PC-3 (cell line): ENCODE results near the gene S100A5. TPM values are rescaled to one million over a fixed set of nuclear protein-coding genes. Genes with fewer than 3 reads are reported as not detected.
"Not testable (repeated sequence)": the region's sequence is repeated elsewhere in the genome, so short reads cannot be mapped to it uniquely, and the experiment has no call there.

ENCODE experiments used
- ATAC-seq: fragments of 200-7000 bp; cut with Tn5 transposase; 2 replicates; pipeline ENCODE4 v1.9.1; 2020; ENCODE audit warnings: mild to moderate bottlenecking, moderate library complexity
- BruUV-seq: library from RNA; stranded (reverse); fragments of 400-500 nt; replicated peaks from 2 replicates; lab custom pipeline; 2021; lab: Mats Ljungman, UMichigan
- CTCF ChIA-PET: fragments of 300-600 bp; sonication (Branson Sonifier 250); formaldehyde crosslinking; loops from one replicate; lab custom pipeline; 2022; ENCODE audit warnings: antibody characterized with exemption; lab: Charles Lee
- POLR2A ChIA-PET: fragments of 300-600 bp; sonication (Branson Sonifier 250); formaldehyde crosslinking; loops from one replicate; lab custom pipeline; 2022; ENCODE audit warnings: antibody characterized with exemption; ENCODE audit not compliant: unreplicated experiment; lab: Charles Lee
- DNase-seq: peaks from one replicate; pipeline ENCODE4 v3.0.0-alpha.2; 2015
- H2AFZ ChIP-seq: fragments of 300-600 bp; sonication (generic); 2 replicates; pipeline ENCODE4 v1.6.0; 2016; ENCODE audit warnings: antibody characterized with exemption, low read length
- H3F3A ChIP-seq: fragments of 300-600 bp; sonication (generic); one replicate; pipeline ENCODE4 v1.6.0; 2017; ENCODE audit warnings: antibody characterized with exemption, low read length, control low read depth, mild to moderate bottlenecking; ENCODE audit not compliant: unreplicated experiment
- H3K27ac ChIP-seq: fragments of 300-600 bp; sonication (generic); 2 replicates; pipeline ENCODE4 v1.5.1; 2016; ENCODE audit warnings: mild to moderate bottlenecking, low read length
- H3K27me3 ChIP-seq: fragments of 300-600 bp; sonication (generic); 2 replicates; pipeline ENCODE4 v1.6.1; 2016; ENCODE audit warnings: low read length, mixed read lengths
- H3K36me3 ChIP-seq: fragments of 300-600 bp; sonication (generic); 2 replicates; pipeline ENCODE4 v1.6.1; 2016; ENCODE audit warnings: low read depth, mixed run types, low read length, mixed read lengths
- H3K4me1 ChIP-seq: fragments of 300-600 bp; sonication (generic); 2 replicates; pipeline ENCODE4 v1.5.1; 2016; ENCODE audit warnings: low read length; ENCODE audit not compliant: insufficient read depth
- H3K4me2 ChIP-seq: fragments of 300-600 bp; sonication (generic); 2 replicates; pipeline ENCODE4 v1.6.0; 2016; ENCODE audit warnings: low read length
- H3K4me3 ChIP-seq: fragments of 300-600 bp; sonication (generic); 2 replicates; pipeline ENCODE4 v1.5.1; 2016; ENCODE audit warnings: mild to moderate bottlenecking, low read length, mixed read lengths
- H3K79me2 ChIP-seq: fragments of 300-600 bp; sonication (generic); 2 replicates; pipeline ENCODE4 v1.6.1; 2017; ENCODE audit warnings: low read length, mixed read lengths
- H3K9ac ChIP-seq: fragments of 300-600 bp; sonication (generic); 2 replicates; pipeline ENCODE4 v1.6.0; 2016; ENCODE audit warnings: mild to moderate bottlenecking, low read length
- H3K9me2 ChIP-seq: fragments of 300-600 bp; sonication (generic); replicated peaks from 2 replicates; pipeline ENCODE4 v1.6.1; 2016; ENCODE audit warnings: mixed run types, low read length, mixed read lengths
- H3K9me3 ChIP-seq: fragments of 300-600 bp; sonication (generic); 2 replicates; pipeline ENCODE4 v1.6.1; 2016; ENCODE audit warnings: low read length, mixed read lengths
- H4K20me1 ChIP-seq: fragments of 300-600 bp; sonication (generic); 2 replicates; pipeline ENCODE4 v1.6.1; 2016; ENCODE audit warnings: low read length, mixed read lengths
- CTCF ChIP-seq: fragments of 300-600 bp; sonication (generic); conservative IDR thresholded peaks from 2 replicates; pipeline ENCODE4 v1.5.1; 2017; ENCODE audit warnings: antibody characterized with exemption, low read depth, mild to moderate bottlenecking, low read length
- EZH2 ChIP-seq: fragments of 300-600 bp; sonication (generic); IDR thresholded peaks from one replicate; pipeline ENCODE4 v1.6.1; 2017; ENCODE audit warnings: antibody characterized with exemption, mild to moderate bottlenecking, low read length; ENCODE audit not compliant: unreplicated experiment
- EZH2phosphoT487 ChIP-seq: fragments of 300-600 bp; sonication (generic); IDR thresholded peaks from 2 replicates; pipeline ENCODE4 v1.6.1; 2018; ENCODE audit warnings: mild to moderate bottlenecking, antibody characterized with exemption, low read length, borderline replicate concordance
- intact Hi-C: fragments of 100-400 bp; cut with micrococcal nuclease; formaldehyde crosslinking; loops from 2 replicates; pipeline ENCODE4 v1.9.0; 2023
- total RNA-seq: library from RNA; depleted of rRNA; stranded (reverse); fragments of >200 nt; gene quantifications from 2 replicates; pipeline ENCODE4 v1.2.3, GENCODE V29; 2014

S100A5 gene
- total RNA-seq, 1 experiment from 2014 or later, result 6.3 TPM

GRCh38 chr1:153520818-153521476 lies 19.8 kb downstream of the S100A5 start:
- H3K4me3 ChIP-seq, result no peak overlapping the region
- no peaks in the 10 kb centered on the region for H3K27me3 ChIP-seq
- ChIA-PET POLR2A (interaction anchor here (0.6 to 0.7 kb wide), 2 partner anchors 14 to 60 kb away, joined by 3 to 4 read pairs; no protein-coding TSS in a partner anchor), CTCF (interaction anchor here (1.1 to 1.6 kb wide), 2 partner anchors 13 to 47 kb away, joined by 6 read pairs; no protein-coding TSS in a partner anchor)
- no peaks in the 10 kb centered on the region for H3K9me3 ChIP-seq
- H4K20me1 ChIP-seq, result no peaks in the 10 kb centered on the region
- peaks cover 18% of the 10 kb centered on the region for H3K4me1 ChIP-seq
- H3K9me2 ChIP-seq, result no peaks in the 10 kb centered on the region
- intact Hi-C loops, result no loop called here
- no peaks in the 10 kb centered on the region for H3K79me2 ChIP-seq
- H3K9ac ChIP-seq, result no peak overlapping the region
- peak overlapping the region; percentile 4; the same call in 1 of the 2 replicates for H2AFZ ChIP-seq
- DNase-seq (peak; percentile 46), ATAC-seq (peak; percentile 56)
- H3K27ac ChIP-seq, result 0 out of 2 replicates have a peak overlapping the region, but pooled peaks have one; percentile 1
- no peaks in the 10 kb centered on the region for H3K36me3 ChIP-seq
- BruUV-seq, result no TSS peak
- no peaks in the 10 kb centered on the region for H3F3A ChIP-seq
- no peak for TF ChIP-seq EZH2phosphoT487
- no peak for TF ChIP-seq EZH2
- TF ChIP-seq CTCF, result no peak
- peak overlapping the region; percentile 5; the same call in 1 of the 2 replicates for H3K4me2 ChIP-seq

- intact Hi-C loops, H3K4me2 ChIP-seq, H2AFZ ChIP-seq, H3K4me3 ChIP-seq, DNase-seq, H3K79me2 ChIP-seq, ATAC-seq, H3F3A ChIP-seq, BruUV-seq, H3K27ac ChIP-seq, H3K9ac ChIP-seq, H3K27me3 ChIP-seq, H3K9me3 ChIP-seq, H3K36me3 ChIP-seq, H4K20me1 ChIP-seq, H3K9me2 ChIP-seq: not testable (repeated sequence)
- CTCF ChIA-PET, result interaction anchor here (1.1 to 1.6 kb wide), 2 partner anchors 13 to 48 kb away, joined by 6 read pairs; no protein-coding TSS in a partner anchor
- H3K4me1 ChIP-seq, result peaks cover 25% of the 10 kb centered on the region
- POLR2A ChIA-PET, result interaction anchor here (0.6 kb wide), 1 partner anchor 446 kb away, joined by 3 read pairs; no protein-coding TSS in a partner anchor
These were observed 20.5 kb downstream of the S100A5 start for GRCh38 chr1:153520137-153520691.

GRCh38 chr1:153519242-153519641 lies 21.5 kb downstream of the S100A5 start:
- TF ChIP-seq CTCF, result no peak
- H3K4me1 ChIP-seq, result peaks cover 32% of the 10 kb centered on the region
- no peaks in the 10 kb centered on the region for H3K36me3 ChIP-seq
- no peaks in the 10 kb centered on the region for H4K20me1 ChIP-seq
- H3K9ac ChIP-seq, result no peak overlapping the region
- H3K27ac ChIP-seq, result no peak overlapping the region
- H3K9me3 ChIP-seq, result no peaks in the 10 kb centered on the region
- H3K9me2 ChIP-seq, result no peaks in the 10 kb centered on the region
- intact Hi-C loops, result no loop called here
- DNase-seq, result no peak
- no TSS peak for BruUV-seq
- CTCF ChIA-PET, result no interaction called here
- no peak overlapping the region for H3K4me3 ChIP-seq
- POLR2A ChIA-PET, result no interaction called here
- no peak overlapping the region for H2AFZ ChIP-seq
- no peak overlapping the region for H3K4me2 ChIP-seq
- H3K27me3 ChIP-seq, result no peaks in the 10 kb centered on the region
- H3K79me2 ChIP-seq, result no peaks in the 10 kb centered on the region
- ATAC-seq, result no peak
- H3F3A ChIP-seq, result no peaks in the 10 kb centered on the region
